GM21619 (cell line): Measurements from ENCODE around the gene YLPM1.

Source experiments
- ATAC-seq: cut with Tn5 transposase; IDR thresholded peaks from one replicate; pipeline ENCODE4 v1.9.1; 2021; ENCODE audit not compliant: unreplicated experiment

YLPM1 gene

DNA sequence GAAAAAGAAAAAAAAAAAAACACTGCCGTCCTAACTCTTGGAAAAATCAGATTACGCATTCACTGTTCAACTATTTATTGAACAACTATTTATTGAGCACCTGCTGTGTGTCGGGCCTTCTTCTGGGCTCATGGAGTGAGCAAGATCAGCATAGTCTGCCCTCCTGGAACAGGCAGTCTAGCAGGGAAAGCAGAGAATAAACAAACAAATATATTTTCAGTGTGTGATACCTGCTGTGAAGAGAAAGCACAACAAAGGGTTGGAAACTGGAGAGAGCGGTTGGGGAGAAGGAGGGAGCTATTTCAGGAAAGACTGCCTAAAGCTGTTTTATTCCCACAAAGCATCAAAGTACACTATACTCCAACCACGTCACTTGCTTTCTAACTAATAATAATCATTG lies 102.0 kb downstream of the YLPM1 start:
- ATAC-seq, result no peak

DNA sequence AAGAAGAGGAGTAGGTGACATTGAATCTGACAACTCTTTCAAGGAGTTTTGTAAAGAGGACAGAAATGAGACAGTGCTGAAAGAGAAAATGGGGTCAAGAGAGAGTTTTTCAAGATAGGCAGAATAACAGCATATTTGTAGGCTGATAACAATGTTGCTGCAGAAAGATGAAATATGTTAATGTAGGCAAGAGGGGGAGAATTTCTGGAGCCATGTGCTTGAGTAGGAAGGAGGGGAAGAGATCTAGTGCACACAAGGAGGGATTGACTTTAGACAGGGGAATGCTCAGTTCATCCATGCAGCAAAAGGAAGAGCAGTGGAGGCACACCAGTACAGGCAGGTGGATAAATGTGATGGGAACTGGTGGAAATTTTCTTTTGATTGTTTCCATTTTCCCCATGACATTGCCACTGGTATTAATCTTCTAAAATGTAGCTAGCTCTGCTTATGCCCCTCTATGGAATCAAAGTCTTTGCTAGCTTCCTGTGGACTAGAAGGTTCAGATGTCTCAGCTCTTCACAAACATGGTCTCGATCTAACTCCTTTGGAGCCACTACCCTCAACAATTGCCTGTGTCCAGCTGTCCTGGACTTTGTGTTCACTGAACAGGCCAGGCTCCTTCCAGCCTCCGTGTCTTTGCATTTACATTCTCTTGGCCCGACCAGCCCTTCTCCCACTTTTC lies 103.7 kb downstream of the YLPM1 start:
- ATAC-seq, result no peak

DNA sequence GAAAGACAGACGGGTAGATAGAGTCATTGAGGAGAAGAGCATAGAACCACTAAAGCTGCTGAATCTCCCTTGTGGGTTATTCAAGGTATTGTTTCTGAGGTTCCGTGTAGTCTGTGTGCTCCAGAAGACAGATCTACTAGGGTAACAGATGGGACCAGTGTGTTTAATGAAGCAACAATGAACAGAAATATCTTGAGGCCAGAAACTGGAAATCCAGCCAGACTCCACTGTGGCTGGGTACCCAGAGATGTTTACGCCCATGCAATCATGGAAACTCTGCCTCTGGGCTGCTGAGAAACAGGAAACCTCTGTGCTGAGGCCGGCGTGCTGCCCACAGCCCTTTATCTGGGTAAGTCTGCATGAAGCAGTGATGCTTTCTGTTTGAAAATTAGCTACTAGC lies 104.6 kb downstream of the YLPM1 start:
- no peak for ATAC-seq

DNA sequence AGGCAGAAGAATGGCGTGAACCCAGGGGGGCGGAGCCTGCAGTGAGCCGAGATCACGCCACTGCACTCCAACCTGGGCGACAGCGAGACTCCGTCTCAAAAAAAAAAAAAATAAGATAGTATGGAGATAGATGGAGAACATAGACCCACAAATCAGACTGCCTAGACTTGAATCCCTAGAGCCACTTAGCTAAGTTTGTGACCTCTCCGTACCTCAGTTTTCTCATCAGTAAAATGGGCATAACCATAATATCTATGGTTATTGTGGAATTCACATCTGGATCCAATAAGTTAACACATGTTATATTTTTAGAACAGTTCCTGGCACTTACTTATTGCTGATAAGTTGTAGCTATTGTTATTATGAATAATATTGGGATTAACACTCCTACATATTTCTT lies 105.6 kb downstream of the YLPM1 start:
- no peak for ATAC-seq

DNA sequence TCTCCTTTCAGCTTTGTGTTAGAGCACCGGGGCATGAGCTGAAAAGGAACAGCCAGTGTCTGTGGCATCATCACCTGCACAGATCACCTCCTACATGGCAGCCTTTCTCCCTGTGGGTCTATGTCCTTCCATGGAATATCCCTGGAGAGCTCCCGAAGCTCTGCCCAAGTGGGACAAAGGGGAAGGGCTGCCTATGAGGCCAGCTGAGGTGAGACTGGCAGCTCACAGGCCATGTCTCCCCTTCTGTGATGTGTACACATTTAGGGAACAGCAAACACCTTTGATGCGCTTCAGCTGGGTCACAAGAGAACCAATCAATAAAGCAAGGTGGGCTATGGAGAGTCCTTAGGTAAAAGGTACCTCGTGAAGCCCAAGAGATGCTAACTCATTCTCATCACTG lies 108.7 kb downstream of the YLPM1 start:
- ATAC-seq, result no peak

DNA sequence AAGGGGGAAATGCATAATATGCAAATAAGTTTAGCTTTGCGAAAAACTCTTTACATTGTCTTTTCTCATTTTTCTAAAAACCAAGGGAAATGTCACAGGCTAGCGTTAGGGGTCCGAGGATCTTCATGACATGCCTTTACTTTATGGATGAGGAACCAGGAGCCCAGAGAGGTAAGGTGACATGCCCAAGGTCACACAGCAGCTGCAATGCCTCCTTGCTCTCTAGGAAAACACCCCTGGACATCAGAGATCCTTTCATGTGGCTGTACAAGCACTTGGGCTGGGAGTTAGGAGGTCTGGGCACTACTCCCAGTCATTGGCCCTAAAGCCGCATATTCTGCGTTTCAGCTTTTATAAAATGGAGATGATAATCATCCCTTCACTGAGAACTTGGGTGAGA lies 112.1 kb downstream of the YLPM1 start:
- ATAC-seq, result no peak

DNA sequence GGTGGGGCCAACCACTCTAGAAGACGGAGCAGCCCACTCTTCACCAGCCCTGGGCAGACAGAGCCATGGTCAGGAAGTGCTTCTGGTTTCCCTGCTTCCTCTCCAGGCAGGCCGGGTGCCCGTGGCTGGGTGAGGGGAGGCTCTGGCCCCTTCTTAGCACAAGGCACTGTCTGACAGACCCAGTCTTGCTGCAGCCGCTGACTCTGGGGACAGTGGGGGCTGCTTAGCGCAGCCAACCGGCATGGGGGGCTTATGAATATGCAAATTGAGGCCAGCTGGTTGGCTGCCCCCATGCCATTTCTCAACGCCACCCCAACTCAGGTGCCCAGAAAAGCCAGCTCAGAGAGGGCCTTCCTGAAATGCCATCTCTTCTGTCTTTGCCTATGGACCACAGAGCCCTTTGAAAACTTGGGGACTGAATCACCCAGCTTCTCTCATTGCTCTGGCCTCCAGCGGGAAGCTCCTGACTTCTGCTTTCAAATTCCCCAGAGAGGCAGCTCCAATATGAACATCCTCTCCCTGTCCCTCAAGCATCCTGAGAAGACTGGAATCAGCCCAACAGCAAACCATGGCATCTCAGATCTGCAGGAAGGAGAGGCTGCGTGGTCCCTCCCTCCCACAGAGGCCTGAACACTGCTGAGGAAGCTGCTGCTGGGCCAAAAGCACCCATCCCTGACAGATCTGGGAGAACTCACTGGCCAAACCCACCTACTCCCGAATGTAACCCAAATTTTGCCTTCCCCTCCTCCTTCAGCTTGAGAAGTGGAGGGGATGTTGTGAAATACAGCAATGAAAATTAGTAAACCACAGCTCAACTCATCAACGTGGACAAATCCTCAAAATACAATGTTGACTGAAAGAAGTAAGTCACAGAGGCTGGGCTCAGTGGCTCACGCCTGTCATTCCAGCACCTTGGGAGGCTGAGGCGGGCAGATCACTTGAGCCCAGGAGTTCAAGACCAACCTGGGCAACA lies 113.1 kb downstream of the YLPM1 start, which contains the start of gene PROX2:
TSS of gene PROX2 (minus strand) at position 205 of the 973 bp plus-strand sequence. CDS start 12,311 bp downstream, outside the sequence.
- ATAC-seq, result no peak

DNA sequence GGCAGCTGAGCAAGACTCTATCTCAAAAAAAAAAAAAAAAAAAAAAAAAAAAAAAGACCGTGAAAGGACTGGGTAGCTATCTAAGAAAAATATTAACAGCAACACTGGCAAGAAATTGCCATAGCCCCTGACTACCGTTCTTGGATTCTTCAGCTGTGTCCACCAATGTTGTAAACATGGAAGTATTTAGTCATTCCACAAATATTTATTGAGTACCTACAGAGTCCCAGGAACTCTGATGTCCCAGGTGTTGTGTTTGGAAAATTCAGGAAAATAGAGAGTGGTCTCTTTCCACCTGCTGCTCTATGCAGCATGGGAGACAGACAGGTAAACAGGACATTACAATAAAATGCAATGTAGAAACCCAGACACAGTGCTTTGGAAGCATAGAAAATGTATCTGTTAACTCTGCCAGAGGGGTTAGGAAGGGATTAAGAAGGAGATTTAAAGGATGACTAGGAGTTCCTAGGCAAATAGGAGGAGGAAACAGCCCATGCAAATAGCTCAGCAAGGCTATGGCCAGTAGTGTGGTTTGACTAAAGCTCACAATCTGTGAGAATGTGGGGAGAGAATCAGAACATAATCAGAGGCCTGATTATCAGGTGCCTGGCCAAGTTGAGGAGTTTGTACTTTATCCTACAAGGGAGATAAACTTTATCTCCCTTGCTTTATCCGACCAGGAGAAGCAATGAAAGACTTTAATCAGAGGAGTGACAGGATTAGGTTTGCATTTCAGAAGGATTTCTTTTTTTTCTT lies 116.5 kb downstream of the YLPM1 start:
- no peak for ATAC-seq

DNA sequence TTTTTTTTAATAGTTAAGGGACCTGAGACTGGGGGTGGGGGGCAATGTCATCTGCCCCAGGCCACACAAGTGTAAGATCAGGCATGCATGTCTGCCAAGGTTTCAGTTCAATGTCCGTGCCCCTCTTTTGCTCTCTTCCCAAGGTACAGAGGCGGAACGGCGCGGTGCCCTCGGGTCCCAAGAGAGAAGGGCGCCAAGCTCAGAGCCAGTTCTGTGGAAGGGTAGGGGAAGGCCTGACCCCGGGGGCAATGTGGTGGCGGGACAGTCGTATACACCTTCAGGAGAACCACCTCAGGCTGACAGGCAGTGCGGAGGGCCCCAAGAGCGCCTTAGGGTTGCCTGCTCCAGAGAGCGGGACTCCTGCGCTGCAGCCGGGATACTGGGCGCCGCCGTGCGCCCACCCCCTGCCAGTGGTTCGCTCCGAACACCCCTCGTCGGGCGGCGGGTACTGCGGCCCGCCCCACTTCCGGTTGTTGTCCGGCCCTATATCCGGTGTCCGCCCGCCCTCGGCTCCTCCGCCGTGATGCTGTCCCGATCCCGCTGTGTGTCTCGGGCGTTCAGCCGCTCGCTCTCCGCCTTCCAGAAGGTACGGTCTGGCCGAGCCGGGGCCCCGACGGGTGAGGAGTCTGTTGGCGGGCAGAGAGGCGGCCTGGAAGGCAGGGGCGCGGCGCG lies 118.5 kb downstream of the YLPM1 start, which contains the start of gene DLST:
TSS of gene DLST (plus strand) at position 486 of the 672 bp plus-strand sequence. CDS start at position 524, 38 bp downstream.
- ATAC-seq, result peak; percentile 96

DNA sequence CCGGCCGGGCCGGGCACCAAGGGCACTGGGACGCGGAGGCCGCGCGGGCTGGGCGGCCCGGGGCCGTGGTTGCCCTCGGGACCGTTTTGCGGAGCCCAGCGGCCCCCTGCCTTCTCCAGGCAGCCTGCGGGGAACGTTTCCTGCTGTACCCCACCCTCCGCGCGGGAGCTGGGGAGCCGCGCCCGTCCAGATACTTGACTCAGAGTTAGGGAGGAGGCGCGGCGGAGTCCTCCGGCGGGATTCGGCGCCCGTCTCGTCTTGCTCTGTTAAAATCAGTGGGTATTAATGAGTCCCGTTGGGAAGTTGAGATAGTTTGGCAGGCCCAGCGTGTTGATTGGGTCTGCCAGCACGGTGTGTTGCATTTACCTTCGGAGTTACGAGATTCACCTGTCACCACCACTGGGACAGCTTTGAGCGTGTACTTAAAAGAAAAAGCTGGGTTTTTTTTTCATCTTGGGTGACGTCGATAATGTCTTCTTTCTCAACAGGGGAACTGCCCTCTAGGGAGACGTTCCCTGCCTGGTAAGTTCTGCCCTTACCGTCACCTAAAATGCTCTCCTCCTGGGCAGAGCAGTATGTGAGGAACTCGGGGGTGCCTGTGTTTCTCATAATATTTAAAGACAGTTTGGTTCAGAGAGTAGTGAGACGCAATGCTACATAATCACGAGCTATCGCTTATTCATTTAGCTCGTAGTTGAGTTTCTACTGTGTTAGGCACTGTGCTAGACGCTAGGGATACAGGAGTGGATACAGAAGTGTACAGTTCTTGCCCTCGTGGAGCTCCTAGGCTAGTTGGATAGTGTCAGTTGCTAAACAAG lies 119.2 kb downstream of the YLPM1 start:
- ATAC-seq, result peak; percentile 39
